Measurements from ENCODE around the gene POLR2L. TPM values are rescaled to one million over a fixed set of nuclear protein-coding genes. Genes with fewer than 3 reads are reported as not detected.
A peak's percentile ranks its signal among the peaks of the same experiment; 100 is the strongest.

Gene POLR2L
- total and polyA plus RNA-seq, 2 of the 13 experiments (the other 11 are each of a cell fraction or from before 2014, with no cell fraction given) = 104 to 114 TPM

GRCh38 chr11:820655-821511, 21.4 kb downstream of the POLR2L start:
- Histone ChIP-seq H3K9ac (ENCODE audit: insufficient read depth, low read depth, low read length) (peak overlapping the region; percentile 92), H3K4me1 (ENCODE audit: insufficient read depth, low read length) (peaks cover 35% of the 10 kb centered on the region), H3K36me3 (replicated peaks in 1 of 2; ENCODE audit: control insufficient read depth in 1 of 2, insufficient read depth in 2 of 2, low read length in 2 of 2) (peaks cover 8 to 22% of the 10 kb centered on the region in 2 experiments; a peak in 4 of 5 replicates), H3K27me3 (ENCODE audit: control insufficient read depth in 1 of 2, insufficient read depth in 2 of 2, low read length in 2 of 2) (no peaks in the 10 kb centered on the region; a peak in 1 of 5 replicates), H3K4me3 (replicated peaks in 1 of 3; ENCODE audit: insufficient read depth in 1 of 3, low read depth in 2 of 3, low read length in 3 of 3) (peak overlapping the region; percentile 80 to 98 (median 94)), H3K27ac (ENCODE audit: extremely low read length, insufficient read depth, low read length) (peak overlapping the region; percentile 92), H3K9me3 (ENCODE audit: low read length) (no peaks in the 10 kb centered on the region), H2AFZ (ENCODE audit: low read length) (no peak overlapping the region), H3K4me2 (ENCODE audit: low read depth, low read length) (peak overlapping the region; percentile 98), H4K20me1 (ENCODE audit: insufficient read depth, low read length) (peaks cover 20% of the 10 kb centered on the region), H3K79me2 (ENCODE audit: insufficient read depth, low read length) (peaks cover 20% of the 10 kb centered on the region)
- no TSS peak for BruUV-seq (replicated peaks)
- 44% methylated on average over 3 of the region's 11 CpGs for WGBS (ENCODE audit: low lambda C conversion rate)
- FAIRE-seq (peak; percentile 8), DNase-seq (ENCODE audit: low spot score) (peak; percentile 70), ATAC-seq (peak; percentile 32)
- ChIA-PET CTCF (ENCODE audit: low intra/inter-chr PET ratio, low total read pairs) (no interaction called here), POLR2A (interaction anchor here (1.6 to 9.2 kb wide), 10 partner anchors 8 to 245 kb away, joined by 8 to 264 read pairs (median 24); partner anchors contain the start of genes CD151, CRACR2B, EPS8L2 and PHRF1)
- intact Hi-C loops (cut with micrococcal nuclease; ENCODE audit: unreplicated experiment) (no loop called here), in situ Hi-C loops (cut with HindIII; ENCODE audit: extremely low pct_ligation_motif_present, low pct_unique_long_range_greater_than_20kb) (no loop called here)
- TF ChIP-seq RXRA (CRISPR knock-in tag; IDR thresholded peaks at IDR 0.05) (peak; percentile 77), HOXA9 (CRISPR knock-in tag; IDR thresholded peaks at IDR 0.05; ENCODE audit: borderline replicate concordance) (no peak), NPAS2 (CRISPR knock-in tag; IDR thresholded peaks at IDR 0.05; ENCODE audit: borderline replicate concordance) (no peak), RFXAP (CRISPR knock-in tag; IDR thresholded peaks at IDR 0.05; ENCODE audit: borderline replicate concordance) (0 out of 2 replicates have a peak, but pooled peaks have one; percentile 1), U2AF1 (optimal IDR thresholded peaks at IDR 0.05; ENCODE audit: low read depth, low read length) (no peak), BRD4 (CRISPR knock-in tag; IDR thresholded peaks at IDR 0.05) (no peak), PCBP1 (IDR thresholded peaks at IDR 0.05; ENCODE audit: borderline replicate concordance, low read depth, low read length) (0 out of 2 replicates have a peak, but pooled peaks have one; percentile 3), ZKSCAN1 (IDR thresholded peaks at IDR 0.05; ENCODE audit: low read length) (no peak), IRF9 (CRISPR knock-in tag; IDR thresholded peaks at IDR 0.05; ENCODE audit: borderline replicate concordance) (no peak), ZNF138 (CRISPR knock-in tag; IDR thresholded peaks at IDR 0.05; ENCODE audit: low read depth) (no peak), HIC2 (CRISPR knock-in tag; IDR thresholded peaks at IDR 0.05; ENCODE audit: low read depth) (peak; percentile 98), ZNF567 (CRISPR knock-in tag; IDR thresholded peaks at IDR 0.05; ENCODE audit: borderline replicate concordance) (no peak), ATAD3A (CRISPR knock-in tag; IDR thresholded peaks at IDR 0.05) (no peak), PRPF4 (IDR thresholded peaks at IDR 0.05; ENCODE audit: low read depth, low read length, poor library complexity, severe bottlenecking) (no peak)
- TF ChIP-seq, protein P1, sequence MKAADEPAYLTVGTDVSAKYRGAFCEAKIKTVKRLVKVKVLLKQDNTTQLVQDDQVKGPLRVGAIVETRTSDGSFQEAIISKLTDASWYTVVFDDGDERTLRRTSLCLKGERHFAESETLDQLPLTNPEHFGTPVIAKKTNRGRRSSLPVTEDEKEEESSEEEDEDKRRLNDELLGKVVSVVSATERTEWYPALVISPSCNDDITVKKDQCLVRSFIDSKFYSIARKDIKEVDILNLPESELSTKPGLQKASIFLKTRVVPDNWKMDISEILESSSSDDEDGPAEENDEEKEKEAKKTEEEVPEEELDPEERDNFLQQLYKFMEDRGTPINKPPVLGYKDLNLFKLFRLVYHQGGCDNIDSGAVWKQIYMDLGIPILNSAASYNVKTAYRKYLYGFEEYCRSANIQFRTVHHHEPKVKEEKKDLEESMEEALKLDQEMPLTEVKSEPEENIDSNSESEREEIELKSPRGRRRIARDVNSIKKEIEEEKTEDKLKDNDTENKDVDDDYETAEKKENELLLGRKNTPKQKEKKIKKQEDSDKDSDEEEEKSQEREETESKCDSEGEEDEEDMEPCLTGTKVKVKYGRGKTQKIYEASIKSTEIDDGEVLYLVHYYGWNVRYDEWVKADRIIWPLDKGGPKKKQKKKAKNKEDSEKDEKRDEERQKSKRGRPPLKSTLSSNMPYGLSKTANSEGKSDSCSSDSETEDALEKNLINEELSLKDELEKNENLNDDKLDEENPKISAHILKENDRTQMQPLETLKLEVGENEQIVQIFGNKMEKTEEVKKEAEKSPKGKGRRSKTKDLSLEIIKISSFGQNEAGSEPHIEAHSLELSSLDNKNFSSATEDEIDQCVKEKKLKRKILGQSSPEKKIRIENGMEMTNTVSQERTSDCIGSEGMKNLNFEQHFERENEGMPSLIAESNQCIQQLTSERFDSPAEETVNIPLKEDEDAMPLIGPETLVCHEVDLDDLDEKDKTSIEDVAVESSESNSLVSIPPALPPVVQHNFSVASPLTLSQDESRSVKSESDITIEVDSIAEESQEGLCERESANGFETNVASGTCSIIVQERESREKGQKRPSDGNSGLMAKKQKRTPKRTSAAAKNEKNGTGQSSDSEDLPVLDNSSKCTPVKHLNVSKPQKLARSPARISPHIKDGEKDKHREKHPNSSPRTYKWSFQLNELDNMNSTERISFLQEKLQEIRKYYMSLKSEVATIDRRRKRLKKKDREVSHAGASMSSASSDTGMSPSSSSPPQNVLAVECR (CRISPR knock-in tag; IDR thresholded peaks at IDR 0.05; ENCODE audit: borderline replicate concordance) = peak; percentile 15; the same call in 1 of the 2 replicates
